GM23248 (cell line): ENCODE results near the gene KIF16B. TPM values are rescaled to one million over a fixed set of nuclear protein-coding genes. Genes with fewer than 3 reads are reported as not detected.
A peak's percentile ranks its signal among the peaks of the same experiment; 100 is the strongest.

ENCODE experiments used
- DNase-seq: peaks from one replicate; pipeline ENCODE4 v3.0.0-alpha.2; 2015
- H2AFZ ChIP-seq: fragments of 200-600 bp; sonication (generic); 2 replicates; pipeline ENCODE4 v1.6.1; 2016; ENCODE audit warnings: antibody characterized with exemption
- H3F3A ChIP-seq: fragments of 200-600 bp; sonication (generic); 2 replicates; pipeline ENCODE4 v1.6.1; 2016; ENCODE audit warnings: mild to moderate bottlenecking, antibody characterized with exemption, mixed run types; ENCODE audit not compliant: insufficient read depth
- H3K27ac ChIP-seq: fragments of 200-600 bp; sonication (generic); 2 replicates; pipeline ENCODE4 v1.5.1; 2016; ENCODE audit warnings: mild to moderate bottlenecking
- H3K27me3 ChIP-seq: fragments of 200-600 bp; sonication (generic); replicated peaks from 2 replicates; pipeline ENCODE4 v1.6.1; 2016; ENCODE audit warnings: mild to moderate bottlenecking; ENCODE audit not compliant: insufficient read depth
- H3K36me3 ChIP-seq: fragments of 200-600 bp; sonication (generic); 2 replicates; pipeline ENCODE4 v1.6.1; 2016; ENCODE audit warnings: low read depth, mild to moderate bottlenecking
- H3K4me1 ChIP-seq: fragments of 200-600 bp; sonication (generic); 2 replicates; pipeline ENCODE4 v1.6.1; 2016; ENCODE audit warnings: mild to moderate bottlenecking; ENCODE audit not compliant: insufficient read depth
- H3K4me2 ChIP-seq: fragments of 200-600 bp; sonication (generic); one replicate; pipeline ENCODE4 v1.6.1; 2016; ENCODE audit warnings: mild to moderate bottlenecking; ENCODE audit not compliant: unreplicated experiment
- H3K4me3 ChIP-seq: fragments of 200-600 bp; sonication (generic); 2 replicates; pipeline ENCODE4 v1.5.1; 2016; ENCODE audit warnings: mild to moderate bottlenecking
- H3K79me2 ChIP-seq: fragments of 200-600 bp; sonication (generic); 2 replicates; pipeline ENCODE4 v1.6.1; 2016; ENCODE audit warnings: mild to moderate bottlenecking; ENCODE audit not compliant: insufficient read depth
- H3K9ac ChIP-seq: fragments of 200-600 bp; sonication (generic); 2 replicates; pipeline ENCODE4 v1.6.1; 2016; ENCODE audit warnings: mild to moderate bottlenecking
- H3K9me2 ChIP-seq: fragments of 200-600 bp; sonication (generic); 2 replicates; pipeline ENCODE4 v1.6.1; 2016; ENCODE audit warnings: mixed run types, mild to moderate bottlenecking, moderate library complexity; ENCODE audit not compliant: insufficient read depth
- H3K9me3 ChIP-seq: fragments of 200-600 bp; sonication (generic); one replicate; pipeline ENCODE4 v1.6.1; 2017; ENCODE audit warnings: low read depth
- H4K20me1 ChIP-seq: fragments of 200-600 bp; sonication (generic); 2 replicates; pipeline ENCODE4 v1.6.0; 2016; ENCODE audit not compliant: insufficient read depth
- EZH2 ChIP-seq: fragments of 200-600 bp; sonication (generic); IDR thresholded peaks from 2 replicates; pipeline ENCODE4 v1.6.1; 2018; ENCODE audit warnings: antibody characterized with exemption, mild to moderate bottlenecking; ENCODE audit not compliant: insufficient read depth, poor library complexity, severe bottlenecking
- EZH2phosphoT487 ChIP-seq: fragments of 200-600 bp; sonication (generic); IDR thresholded peaks from 2 replicates; pipeline ENCODE4 v1.6.1; 2018; ENCODE audit warnings: antibody characterized with exemption, moderate library complexity, mild to moderate bottlenecking, low read depth; ENCODE audit not compliant: insufficient read depth
- whole genome bisulfite sequencing, 2 experiments: methylation state at CpG; one replicate each; pipeline ENCODE4 v1.1.6; 2015 to 2017; ENCODE audit warnings: low lambda C conversion rate in 2 of 2, low coverage in 1 of 2; ENCODE audit errors: missing lambda C conversion rate in 2 of 2; 5-methylcytosine and 5-hydroxymethylcytosine counted together
- in situ Hi-C: fragments of 300-500 bp; cut with MboI; formaldehyde crosslinking; loops from 2 replicates; pipeline ENCODE4 v1.15.0; 2020
- polyA plus RNA-seq: library from polyadenylated mRNA; unstranded; fragments of >200 nt; fragmentation: Nextera tagmentation; extraction: Ambion mirVana; gene quantifications from 2 replicates; pipeline ENCODE4 v1.2.1, GENCODE V29; 2016
- total RNA-seq: library from RNA; depleted of rRNA; stranded (reverse); fragments of >200 nt; shearing (Covaris generic); gene quantifications from 2 replicates; pipeline ENCODE4 v1.2.3, GENCODE V29; 2014

The KIF16B gene
- total and polyA plus RNA-seq, 2 experiments from 2014 or later = 1.7 to 2.6 TPM

DNA sequence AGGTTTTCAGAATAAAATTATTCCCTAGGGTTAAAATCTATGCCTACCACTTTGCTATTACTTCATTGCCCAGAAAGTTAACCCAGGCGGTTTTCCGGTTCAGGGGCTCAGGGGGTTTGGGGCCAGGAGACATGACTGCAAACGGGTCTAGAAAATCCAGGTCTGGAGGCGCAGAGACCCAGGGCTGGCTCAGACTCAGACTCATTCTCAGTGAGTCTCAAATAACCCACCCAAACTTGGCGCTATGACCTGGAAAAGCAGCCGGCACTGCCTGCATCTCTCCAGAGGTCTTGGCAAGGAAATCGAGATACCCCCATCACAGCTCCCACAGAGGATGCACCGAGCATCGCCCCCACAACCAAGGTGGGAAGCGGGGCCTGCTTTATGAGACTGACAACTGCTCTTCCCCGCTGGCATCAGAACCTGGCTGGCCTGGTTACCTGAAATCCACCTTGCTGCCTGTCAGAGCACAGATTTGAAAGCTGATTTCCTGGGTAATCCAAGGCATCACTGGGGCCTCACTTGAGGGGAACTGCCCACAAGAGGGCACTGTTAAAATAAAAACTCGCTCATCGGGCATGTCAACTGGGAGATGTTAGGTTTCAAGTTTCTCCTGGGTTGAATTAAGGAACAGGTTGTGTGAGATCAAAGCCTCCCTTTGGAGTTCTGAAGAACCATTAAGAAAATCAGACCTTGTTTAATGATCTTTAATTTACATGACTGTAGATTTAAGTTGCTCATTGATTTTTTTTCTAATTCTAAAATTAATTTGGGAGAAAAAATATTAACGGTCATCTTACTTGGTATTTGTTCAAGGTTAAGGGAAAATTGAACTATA is 55.1 kb downstream of the KIF16B start:
- no peak overlapping the region for H2AFZ ChIP-seq
- WGBS, 2 experiments = 78 to 82% methylated on average over 14 of the region's 14 CpGs

DNA sequence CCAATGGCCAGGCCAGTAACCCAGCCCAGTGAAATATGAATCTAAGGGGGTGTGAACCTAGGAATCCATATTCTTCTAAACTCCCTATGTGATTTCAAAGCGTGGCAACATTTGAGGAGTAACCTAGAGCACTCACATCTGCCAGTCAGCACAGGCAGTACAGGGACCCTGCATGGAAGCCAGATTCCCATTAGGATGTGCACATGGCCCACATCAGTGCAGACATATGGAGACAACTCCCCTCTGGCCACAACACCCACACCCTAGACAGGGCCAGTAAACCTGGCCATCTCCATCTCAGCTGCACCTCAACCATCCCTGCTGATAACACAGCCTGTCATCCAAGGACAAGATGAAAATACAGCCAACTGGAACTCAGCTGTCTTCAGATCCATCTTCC is 56.5 kb downstream of the KIF16B start:
- Histone ChIP-seq H2AFZ (no peak overlapping the region), H3K4me3 (no peak overlapping the region), H3K9ac (no peak overlapping the region), H3K79me2 (no peaks in the 10 kb centered on the region), H3K9me2 (no peaks in the 10 kb centered on the region), H3K9me3 (no peaks in the 10 kb centered on the region), H3K27ac (no peak overlapping the region), H4K20me1 (no peaks in the 10 kb centered on the region), H3K4me2 (no peak overlapping the region), H3K27me3 (no peaks in the 10 kb centered on the region), H3F3A (no peaks in the 10 kb centered on the region), H3K4me1 (no peaks in the 10 kb centered on the region), H3K36me3 (no peaks in the 10 kb centered on the region)
- in situ Hi-C loops = no loop called here
- no peak for DNase-seq
- no peak for TF ChIP-seq EZH2
- no peak for TF ChIP-seq EZH2phosphoT487
- WGBS, 2 experiments = 0 to 17% methylated on average over 1 of the region's 1 CpG

More for the DNA sequence above, 55.1 kb downstream of the KIF16B start:
- H3F3A ChIP-seq = no peaks in the 10 kb centered on the region
- no peaks in the 10 kb centered on the region for H3K79me2 ChIP-seq
- H3K9me2 ChIP-seq = no peaks in the 10 kb centered on the region
- H3K27ac ChIP-seq = no peak overlapping the region
- no peaks in the 10 kb centered on the region for H4K20me1 ChIP-seq
- no peak overlapping the region for H3K9ac ChIP-seq
- in situ Hi-C loops = no loop called here
- no peaks in the 10 kb centered on the region for H3K4me1 ChIP-seq
- no peaks in the 10 kb centered on the region for H3K36me3 ChIP-seq
- no peaks in the 10 kb centered on the region for H3K9me3 ChIP-seq
- no peak overlapping the region for H3K4me3 ChIP-seq
- no peak for TF ChIP-seq EZH2phosphoT487
- TF ChIP-seq EZH2 = no peak
- DNase-seq = peak; percentile 60
- H3K4me2 ChIP-seq = no peak overlapping the region
- H3K27me3 ChIP-seq = no peaks in the 10 kb centered on the region

- Histone ChIP-seq H2AFZ (no peak overlapping the region), H3K9me3 (no peaks in the 10 kb centered on the region), H4K20me1 (no peaks in the 10 kb centered on the region), H3K9me2 (no peaks in the 10 kb centered on the region), H3F3A (no peaks in the 10 kb centered on the region), H3K36me3 (no peaks in the 10 kb centered on the region), H3K79me2 (no peaks in the 10 kb centered on the region), H3K4me2 (no peak overlapping the region), H3K9ac (no peak overlapping the region), H3K27ac (no peak overlapping the region), H3K4me1 (no peaks in the 10 kb centered on the region), H3K27me3 (no peaks in the 10 kb centered on the region), H3K4me3 (no peak overlapping the region)
- no peak for TF ChIP-seq EZH2
- TF ChIP-seq EZH2phosphoT487 = no peak
- in situ Hi-C loops = no loop called here
- DNase-seq = no peak
- 86% methylated on average over 2 of the region's 2 CpGs for WGBS, 2 experiments
These were observed 58.2 kb downstream of the KIF16B start for GRCh38 chr20:16515046-16515445.

DNA sequence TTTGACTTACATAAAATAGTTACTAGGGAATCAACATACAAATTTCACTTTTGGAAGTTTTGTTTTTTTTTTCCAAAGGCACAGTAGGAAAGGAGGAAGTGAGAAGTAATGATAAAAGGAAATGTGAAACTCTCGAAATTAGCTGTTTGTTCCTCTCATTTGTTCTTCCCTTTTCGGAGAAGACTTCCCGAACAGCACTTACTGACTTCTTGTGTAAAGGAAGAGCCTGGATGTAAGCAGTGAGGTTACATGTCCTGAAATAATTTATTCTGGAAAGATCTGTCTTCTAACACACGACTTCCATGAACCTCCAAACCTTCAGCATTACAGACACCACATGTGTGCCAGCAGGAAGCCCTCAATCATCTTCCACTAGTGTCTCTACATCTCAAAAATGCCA is 59.1 kb downstream of the KIF16B start:
- no peak for DNase-seq
- in situ Hi-C loops = no loop called here
- no peaks in the 10 kb centered on the region for H3K9me3 ChIP-seq
- H3K9ac ChIP-seq = no peak overlapping the region
- H3K27ac ChIP-seq = no peak overlapping the region
- no peaks in the 10 kb centered on the region for H3K4me1 ChIP-seq
- no peaks in the 10 kb centered on the region for H4K20me1 ChIP-seq
- no peak overlapping the region for H3K4me2 ChIP-seq
- WGBS, 2 experiments = 89 to 90% methylated on average over 4 of the region's 4 CpGs
- no peak overlapping the region for H3K4me3 ChIP-seq
- H2AFZ ChIP-seq = no peak overlapping the region
- no peaks in the 10 kb centered on the region for H3K9me2 ChIP-seq
- no peak for TF ChIP-seq EZH2phosphoT487
- TF ChIP-seq EZH2 = no peak
- H3F3A ChIP-seq = no peaks in the 10 kb centered on the region
- H3K36me3 ChIP-seq = peaks cover 6% of the 10 kb centered on the region; the same call in 1 of the 2 replicates
- no peaks in the 10 kb centered on the region for H3K27me3 ChIP-seq
- H3K79me2 ChIP-seq = no peaks in the 10 kb centered on the region
